Keratinocyte (primary cell): Measurements from ENCODE around the gene CDHR2.
"Not testable (repeated sequence)": the region's sequence is repeated elsewhere in the genome, so short reads cannot be mapped to it uniquely, and the experiment has no call there.

Experiments used
- EZH2 ChIP-seq: IDR thresholded peaks from one replicate; pipeline ENCODE4 v1.6.1; 2012; ENCODE audit warnings: inconsistent platforms, mild to moderate bottlenecking, low read length, moderate library complexity
- TF ChIP-seq, protein P1 (sequence below), 3 experiments: IDR thresholded peaks in 1 of 3; conservative IDR thresholded peaks in 1 of 3; optimal IDR thresholded peaks in 1 of 3; 2 replicates in 2 of 3; 3 replicates in 1 of 3; pipeline versions ENCODE3 to v1.5.1; 2011; ENCODE audit warnings: low read length in 3 of 3, mild to moderate bottlenecking in 3 of 3, moderate library complexity in 2 of 3, control low read depth in 1 of 3, inconsistent platforms in 1 of 3; ENCODE audit not compliant: insufficient read depth in 2 of 3; ENCODE audit errors: extremely low read depth in 1 of 3

- TF ChIP-seq, protein P1, sequence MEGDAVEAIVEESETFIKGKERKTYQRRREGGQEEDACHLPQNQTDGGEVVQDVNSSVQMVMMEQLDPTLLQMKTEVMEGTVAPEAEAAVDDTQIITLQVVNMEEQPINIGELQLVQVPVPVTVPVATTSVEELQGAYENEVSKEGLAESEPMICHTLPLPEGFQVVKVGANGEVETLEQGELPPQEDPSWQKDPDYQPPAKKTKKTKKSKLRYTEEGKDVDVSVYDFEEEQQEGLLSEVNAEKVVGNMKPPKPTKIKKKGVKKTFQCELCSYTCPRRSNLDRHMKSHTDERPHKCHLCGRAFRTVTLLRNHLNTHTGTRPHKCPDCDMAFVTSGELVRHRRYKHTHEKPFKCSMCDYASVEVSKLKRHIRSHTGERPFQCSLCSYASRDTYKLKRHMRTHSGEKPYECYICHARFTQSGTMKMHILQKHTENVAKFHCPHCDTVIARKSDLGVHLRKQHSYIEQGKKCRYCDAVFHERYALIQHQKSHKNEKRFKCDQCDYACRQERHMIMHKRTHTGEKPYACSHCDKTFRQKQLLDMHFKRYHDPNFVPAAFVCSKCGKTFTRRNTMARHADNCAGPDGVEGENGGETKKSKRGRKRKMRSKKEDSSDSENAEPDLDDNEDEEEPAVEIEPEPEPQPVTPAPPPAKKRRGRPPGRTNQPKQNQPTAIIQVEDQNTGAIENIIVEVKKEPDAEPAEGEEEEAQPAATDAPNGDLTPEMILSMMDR (optimal IDR thresholded peaks at IDR 0.05 in 1 of 3, IDR thresholded peaks at IDR 0.05 in 1 of 3, conservative IDR thresholded peaks at IDR 0.05 in 1 of 3; ENCODE audit: extremely low read depth in 1 of 3, insufficient read depth in 2 of 3, low read length in 3 of 3): not testable (repeated sequence)
- not testable (repeated sequence) for TF ChIP-seq EZH2
These were observed 42.5 kb downstream of the CDHR2 start for GRCh38 chr5:176591667-176592066.
